ENCODE measurements around the gene YAF2.

DNA sequence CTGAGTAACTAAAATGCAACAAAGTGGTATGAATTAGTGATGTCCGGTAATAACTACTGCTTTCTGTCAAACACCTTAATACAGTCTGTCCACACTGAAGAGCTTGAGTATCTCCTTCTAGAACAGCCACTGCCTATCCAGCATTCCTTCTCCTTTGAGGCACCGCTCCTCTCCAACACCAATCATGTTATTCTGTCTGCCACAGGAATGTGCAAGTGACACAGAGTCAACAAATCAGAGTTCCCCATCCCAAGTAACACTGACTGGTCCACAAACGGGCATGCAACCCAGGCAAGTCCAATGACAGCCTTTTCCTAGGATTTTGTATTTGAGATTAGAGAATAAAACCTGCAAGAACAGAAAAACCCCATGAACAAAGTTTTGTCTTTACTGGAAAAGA is 97.1 kb downstream of the YAF2 start:
- TF ChIP-seq EP300 (IDR thresholded peaks at IDR 0.05; ENCODE audit: borderline replicate concordance) (no peak), YY1 (IDR thresholded peaks at IDR 0.05; ENCODE audit: low read depth) (no peak), TAF1 (IDR thresholded peaks at IDR 0.05; ENCODE audit: low read depth) (no peak), RAD21 (IDR thresholded peaks at IDR 0.05; ENCODE audit: low read depth) (no peak), CREB1 (IDR thresholded peaks at IDR 0.05; ENCODE audit: low read depth) (no peak), TCF12 (IDR thresholded peaks at IDR 0.05; ENCODE audit: low read depth) (no peak), EGR1 (IDR thresholded peaks at IDR 0.05) (no peak), CEBPB (IDR thresholded peaks at IDR 0.05) (no peak), ZBTB7A (IDR thresholded peaks at IDR 0.05; ENCODE audit: low read depth) (no peak), FOXM1 (IDR thresholded peaks at IDR 0.05; ENCODE audit: borderline replicate concordance, low read depth) (no peak), NFIC (IDR thresholded peaks at IDR 0.05) (no peak)
- TF ChIP-seq, protein P1, sequence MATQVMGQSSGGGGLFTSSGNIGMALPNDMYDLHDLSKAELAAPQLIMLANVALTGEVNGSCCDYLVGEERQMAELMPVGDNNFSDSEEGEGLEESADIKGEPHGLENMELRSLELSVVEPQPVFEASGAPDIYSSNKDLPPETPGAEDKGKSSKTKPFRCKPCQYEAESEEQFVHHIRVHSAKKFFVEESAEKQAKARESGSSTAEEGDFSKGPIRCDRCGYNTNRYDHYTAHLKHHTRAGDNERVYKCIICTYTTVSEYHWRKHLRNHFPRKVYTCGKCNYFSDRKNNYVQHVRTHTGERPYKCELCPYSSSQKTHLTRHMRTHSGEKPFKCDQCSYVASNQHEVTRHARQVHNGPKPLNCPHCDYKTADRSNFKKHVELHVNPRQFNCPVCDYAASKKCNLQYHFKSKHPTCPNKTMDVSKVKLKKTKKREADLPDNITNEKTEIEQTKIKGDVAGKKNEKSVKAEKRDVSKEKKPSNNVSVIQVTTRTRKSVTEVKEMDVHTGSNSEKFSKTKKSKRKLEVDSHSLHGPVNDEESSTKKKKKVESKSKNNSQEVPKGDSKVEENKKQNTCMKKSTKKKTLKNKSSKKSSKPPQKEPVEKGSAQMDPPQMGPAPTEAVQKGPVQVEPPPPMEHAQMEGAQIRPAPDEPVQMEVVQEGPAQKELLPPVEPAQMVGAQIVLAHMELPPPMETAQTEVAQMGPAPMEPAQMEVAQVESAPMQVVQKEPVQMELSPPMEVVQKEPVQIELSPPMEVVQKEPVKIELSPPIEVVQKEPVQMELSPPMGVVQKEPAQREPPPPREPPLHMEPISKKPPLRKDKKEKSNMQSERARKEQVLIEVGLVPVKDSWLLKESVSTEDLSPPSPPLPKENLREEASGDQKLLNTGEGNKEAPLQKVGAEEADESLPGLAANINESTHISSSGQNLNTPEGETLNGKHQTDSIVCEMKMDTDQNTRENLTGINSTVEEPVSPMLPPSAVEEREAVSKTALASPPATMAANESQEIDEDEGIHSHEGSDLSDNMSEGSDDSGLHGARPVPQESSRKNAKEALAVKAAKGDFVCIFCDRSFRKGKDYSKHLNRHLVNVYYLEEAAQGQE (IDR thresholded peaks at IDR 0.05; ENCODE audit: low read depth) = no peak
- TF ChIP-seq, protein P2, sequence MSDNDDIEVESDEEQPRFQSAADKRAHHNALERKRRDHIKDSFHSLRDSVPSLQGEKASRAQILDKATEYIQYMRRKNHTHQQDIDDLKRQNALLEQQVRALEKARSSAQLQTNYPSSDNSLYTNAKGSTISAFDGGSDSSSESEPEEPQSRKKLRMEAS (IDR thresholded peaks at IDR 0.05) = no peak
- TF ChIP-seq, protein P3, sequence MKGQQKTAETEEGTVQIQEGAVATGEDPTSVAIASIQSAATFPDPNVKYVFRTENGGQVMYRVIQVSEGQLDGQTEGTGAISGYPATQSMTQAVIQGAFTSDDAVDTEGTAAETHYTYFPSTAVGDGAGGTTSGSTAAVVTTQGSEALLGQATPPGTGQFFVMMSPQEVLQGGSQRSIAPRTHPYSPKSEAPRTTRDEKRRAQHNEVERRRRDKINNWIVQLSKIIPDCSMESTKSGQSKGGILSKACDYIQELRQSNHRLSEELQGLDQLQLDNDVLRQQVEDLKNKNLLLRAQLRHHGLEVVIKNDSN (IDR thresholded peaks at IDR 0.05) = no peak

Data from Ishikawa (cell line).